ENCODE results near the gene TSPAN14.

DNA sequence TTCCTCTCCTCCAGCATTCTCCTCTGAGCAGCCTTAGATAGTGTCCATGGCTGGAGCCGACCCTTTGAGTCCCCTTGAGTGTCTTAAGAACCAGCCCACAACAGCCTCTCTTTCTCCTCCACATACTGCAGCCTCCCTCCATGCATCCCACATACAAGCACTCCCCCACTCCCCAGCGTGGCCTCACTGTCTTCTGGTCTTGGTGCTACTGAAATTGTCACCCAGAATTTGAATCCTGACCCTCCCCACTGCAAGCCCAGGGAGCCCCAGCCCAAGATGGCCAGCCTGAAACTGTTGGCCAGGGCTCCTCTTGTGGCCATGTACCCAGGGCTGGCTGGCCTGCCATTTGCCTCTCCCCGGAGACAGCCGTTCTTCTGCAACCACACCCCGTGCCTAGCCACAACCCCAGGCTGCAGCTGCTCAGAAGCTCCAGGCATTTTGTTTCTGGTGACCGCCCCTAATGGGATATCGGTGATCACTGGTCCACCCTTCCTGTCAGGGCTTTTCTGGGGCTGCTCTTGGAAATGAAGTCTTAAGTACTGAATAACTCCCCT, 64.8 kb downstream of the TSPAN14 start:
- TF ChIP-seq, protein P1, sequence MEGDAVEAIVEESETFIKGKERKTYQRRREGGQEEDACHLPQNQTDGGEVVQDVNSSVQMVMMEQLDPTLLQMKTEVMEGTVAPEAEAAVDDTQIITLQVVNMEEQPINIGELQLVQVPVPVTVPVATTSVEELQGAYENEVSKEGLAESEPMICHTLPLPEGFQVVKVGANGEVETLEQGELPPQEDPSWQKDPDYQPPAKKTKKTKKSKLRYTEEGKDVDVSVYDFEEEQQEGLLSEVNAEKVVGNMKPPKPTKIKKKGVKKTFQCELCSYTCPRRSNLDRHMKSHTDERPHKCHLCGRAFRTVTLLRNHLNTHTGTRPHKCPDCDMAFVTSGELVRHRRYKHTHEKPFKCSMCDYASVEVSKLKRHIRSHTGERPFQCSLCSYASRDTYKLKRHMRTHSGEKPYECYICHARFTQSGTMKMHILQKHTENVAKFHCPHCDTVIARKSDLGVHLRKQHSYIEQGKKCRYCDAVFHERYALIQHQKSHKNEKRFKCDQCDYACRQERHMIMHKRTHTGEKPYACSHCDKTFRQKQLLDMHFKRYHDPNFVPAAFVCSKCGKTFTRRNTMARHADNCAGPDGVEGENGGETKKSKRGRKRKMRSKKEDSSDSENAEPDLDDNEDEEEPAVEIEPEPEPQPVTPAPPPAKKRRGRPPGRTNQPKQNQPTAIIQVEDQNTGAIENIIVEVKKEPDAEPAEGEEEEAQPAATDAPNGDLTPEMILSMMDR (IDR thresholded peaks at IDR 0.05; ENCODE audit: low read depth, low read length, missing input control) = no peak
- TF ChIP-seq SP1 (IDR thresholded peaks at IDR 0.05) = no peak
- no peak for TF ChIP-seq YY1 (IDR thresholded peaks at IDR 0.05)
- TF ChIP-seq, protein P2, sequence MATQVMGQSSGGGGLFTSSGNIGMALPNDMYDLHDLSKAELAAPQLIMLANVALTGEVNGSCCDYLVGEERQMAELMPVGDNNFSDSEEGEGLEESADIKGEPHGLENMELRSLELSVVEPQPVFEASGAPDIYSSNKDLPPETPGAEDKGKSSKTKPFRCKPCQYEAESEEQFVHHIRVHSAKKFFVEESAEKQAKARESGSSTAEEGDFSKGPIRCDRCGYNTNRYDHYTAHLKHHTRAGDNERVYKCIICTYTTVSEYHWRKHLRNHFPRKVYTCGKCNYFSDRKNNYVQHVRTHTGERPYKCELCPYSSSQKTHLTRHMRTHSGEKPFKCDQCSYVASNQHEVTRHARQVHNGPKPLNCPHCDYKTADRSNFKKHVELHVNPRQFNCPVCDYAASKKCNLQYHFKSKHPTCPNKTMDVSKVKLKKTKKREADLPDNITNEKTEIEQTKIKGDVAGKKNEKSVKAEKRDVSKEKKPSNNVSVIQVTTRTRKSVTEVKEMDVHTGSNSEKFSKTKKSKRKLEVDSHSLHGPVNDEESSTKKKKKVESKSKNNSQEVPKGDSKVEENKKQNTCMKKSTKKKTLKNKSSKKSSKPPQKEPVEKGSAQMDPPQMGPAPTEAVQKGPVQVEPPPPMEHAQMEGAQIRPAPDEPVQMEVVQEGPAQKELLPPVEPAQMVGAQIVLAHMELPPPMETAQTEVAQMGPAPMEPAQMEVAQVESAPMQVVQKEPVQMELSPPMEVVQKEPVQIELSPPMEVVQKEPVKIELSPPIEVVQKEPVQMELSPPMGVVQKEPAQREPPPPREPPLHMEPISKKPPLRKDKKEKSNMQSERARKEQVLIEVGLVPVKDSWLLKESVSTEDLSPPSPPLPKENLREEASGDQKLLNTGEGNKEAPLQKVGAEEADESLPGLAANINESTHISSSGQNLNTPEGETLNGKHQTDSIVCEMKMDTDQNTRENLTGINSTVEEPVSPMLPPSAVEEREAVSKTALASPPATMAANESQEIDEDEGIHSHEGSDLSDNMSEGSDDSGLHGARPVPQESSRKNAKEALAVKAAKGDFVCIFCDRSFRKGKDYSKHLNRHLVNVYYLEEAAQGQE (IDR thresholded peaks at IDR 0.05) = no peak
- TF ChIP-seq TAF1 (conservative IDR thresholded peaks at IDR 0.05) = no peak
- TF ChIP-seq NR2F2 (IDR thresholded peaks at IDR 0.05) = no peak
- no peak for TF ChIP-seq JUND (IDR thresholded peaks at IDR 0.05)
- TF ChIP-seq, protein P3, sequence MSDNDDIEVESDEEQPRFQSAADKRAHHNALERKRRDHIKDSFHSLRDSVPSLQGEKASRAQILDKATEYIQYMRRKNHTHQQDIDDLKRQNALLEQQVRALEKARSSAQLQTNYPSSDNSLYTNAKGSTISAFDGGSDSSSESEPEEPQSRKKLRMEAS (IDR thresholded peaks at IDR 0.05) = no peak
- TF ChIP-seq, protein P4, sequence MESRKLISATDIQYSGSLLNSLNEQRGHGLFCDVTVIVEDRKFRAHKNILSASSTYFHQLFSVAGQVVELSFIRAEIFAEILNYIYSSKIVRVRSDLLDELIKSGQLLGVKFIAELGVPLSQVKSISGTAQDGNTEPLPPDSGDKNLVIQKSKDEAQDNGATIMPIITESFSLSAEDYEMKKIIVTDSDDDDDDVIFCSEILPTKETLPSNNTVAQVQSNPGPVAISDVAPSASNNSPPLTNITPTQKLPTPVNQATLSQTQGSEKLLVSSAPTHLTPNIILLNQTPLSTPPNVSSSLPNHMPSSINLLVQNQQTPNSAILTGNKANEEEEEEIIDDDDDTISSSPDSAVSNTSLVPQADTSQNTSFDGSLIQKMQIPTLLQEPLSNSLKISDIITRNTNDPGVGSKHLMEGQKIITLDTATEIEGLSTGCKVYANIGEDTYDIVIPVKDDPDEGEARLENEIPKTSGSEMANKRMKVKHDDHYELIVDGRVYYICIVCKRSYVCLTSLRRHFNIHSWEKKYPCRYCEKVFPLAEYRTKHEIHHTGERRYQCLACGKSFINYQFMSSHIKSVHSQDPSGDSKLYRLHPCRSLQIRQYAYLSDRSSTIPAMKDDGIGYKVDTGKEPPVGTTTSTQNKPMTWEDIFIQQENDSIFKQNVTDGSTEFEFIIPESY (IDR thresholded peaks at IDR 0.05) = no peak
